NCI-H2171 (cell line): ENCODE measurements around the gene MT2A.
"Not testable (repeated sequence)": the region's sequence is repeated elsewhere in the genome, so short reads cannot be mapped to it uniquely, and the experiment has no call there.

Experiments
- DNase-seq: peaks from one replicate; lab custom pipeline; 2025; lab: John Stamatoyannopoulos, UW

MT2A gene

GRCh38 chr16:56621665-56622445 lies 13.5 kb downstream of the MT2A start:
- DNase-seq, result not testable (repeated sequence)

GRCh38 chr16:56623184-56623583 lies 14.8 kb downstream of the MT2A start:
- DNase-seq, result not testable (repeated sequence)

GRCh38 chr16:56623637-56624036 lies 15.3 kb downstream of the MT2A start:
- DNase-seq, result no peak

GRCh38 chr16:56625140-56625942 lies 17.0 kb downstream of the MT2A start, which contains the start of gene MT1E:
Gene MT1E (plus strand): TSS chr16:56625781. CDS start chr16:56625852, 71 bp downstream.
- DNase-seq, result no peak

DNA sequence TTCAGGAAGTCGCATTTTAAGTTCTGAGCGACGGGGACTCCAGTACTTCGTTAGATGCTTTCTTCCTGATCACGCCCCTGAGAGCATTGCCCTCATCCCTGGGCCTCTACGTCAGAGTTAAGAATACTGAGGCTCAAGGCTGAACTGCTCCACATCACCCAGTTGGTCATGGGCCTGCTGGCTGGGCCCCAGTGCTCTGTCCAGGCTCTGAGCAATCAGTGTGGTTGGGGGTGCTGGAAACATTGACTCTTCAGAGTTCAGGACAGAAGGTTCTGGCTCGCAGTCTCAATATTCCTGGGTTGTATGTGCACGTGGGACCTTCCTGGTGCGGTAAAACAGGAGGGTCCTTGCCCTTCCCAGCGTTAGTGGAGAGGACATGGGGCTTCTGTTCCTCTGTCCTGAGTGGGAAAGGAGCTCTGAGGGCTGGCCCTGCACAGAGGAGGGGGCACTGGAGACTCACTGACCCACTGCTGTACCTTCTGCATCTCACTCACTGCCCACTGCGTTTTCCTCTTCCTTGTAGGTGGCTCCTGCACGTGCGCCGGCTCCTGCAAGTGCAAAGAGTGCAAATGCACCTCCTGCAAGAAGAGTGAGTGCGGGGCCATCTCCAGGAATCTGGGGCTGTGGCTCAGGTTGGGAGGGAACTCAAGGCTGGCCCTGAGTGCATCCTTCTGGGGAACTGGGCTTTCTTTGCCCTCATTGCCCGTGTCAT lies 17.7 kb downstream of the MT2A start:
- DNase-seq, result no peak

GRCh38 chr16:56626685-56627084 lies 18.3 kb downstream of the MT2A start:
- DNase-seq, result no peak

DNA sequence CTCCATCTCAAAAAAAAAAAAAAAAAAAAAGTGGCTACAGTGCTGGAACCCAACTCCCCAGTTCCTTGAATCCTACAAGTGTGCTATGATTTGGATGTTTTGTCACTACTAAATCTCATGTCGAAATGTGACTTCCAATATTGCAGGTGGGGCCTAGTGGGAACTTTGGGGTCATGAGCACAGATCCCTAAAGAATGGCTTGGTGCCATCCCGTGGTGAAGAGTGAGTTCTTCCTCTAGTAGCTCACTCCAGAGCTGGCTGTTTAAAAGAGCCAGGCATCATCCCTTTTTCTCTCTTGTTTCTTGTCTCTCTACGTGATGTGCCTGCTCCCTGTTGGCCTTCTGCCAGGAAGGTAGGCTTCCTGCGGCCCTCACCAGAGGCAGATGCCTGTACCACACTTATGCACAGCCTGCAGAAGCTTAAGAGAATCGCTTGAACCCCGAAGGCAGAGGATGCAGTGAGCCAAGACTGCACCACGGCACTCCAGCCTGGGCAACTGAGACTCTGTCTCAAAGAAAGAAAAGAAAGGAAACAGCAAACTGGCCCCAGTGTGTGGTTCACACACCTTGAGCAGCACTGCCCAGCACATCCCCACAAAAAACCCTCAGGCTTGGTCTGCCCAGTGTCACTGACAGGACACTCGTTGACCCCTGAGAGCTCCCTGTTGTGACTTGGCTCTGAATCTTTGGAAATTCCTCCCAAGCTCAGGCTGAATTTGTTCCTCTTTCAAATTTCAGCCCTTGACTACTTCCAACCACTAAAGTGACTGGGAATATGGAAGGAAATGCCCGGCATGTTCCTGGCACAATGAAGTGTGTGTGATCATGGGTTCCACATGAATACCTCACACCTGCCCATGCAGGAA lies 20.3 kb downstream of the MT2A start:
- DNase-seq, result no peak

DNA sequence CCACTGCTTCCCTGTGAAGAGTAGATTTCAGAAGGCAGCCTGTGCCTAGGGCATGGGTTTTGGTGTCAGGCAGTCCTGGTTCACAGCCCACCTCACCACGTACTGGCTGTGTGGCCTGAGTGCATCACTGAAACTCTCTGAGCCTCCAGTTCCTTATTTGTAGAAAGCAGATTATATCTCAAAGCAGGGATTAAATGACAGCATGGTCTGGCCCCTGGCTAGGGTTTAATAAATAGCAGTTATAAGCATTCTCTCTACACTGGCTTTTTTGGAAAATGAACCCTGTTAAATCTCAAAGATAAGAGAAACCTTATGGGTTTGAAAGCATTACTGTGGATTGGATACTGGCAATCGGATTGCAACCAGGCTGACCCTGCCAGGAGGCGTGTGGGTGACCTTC lies 21.1 kb downstream of the MT2A start:
- no peak for DNase-seq

DNA sequence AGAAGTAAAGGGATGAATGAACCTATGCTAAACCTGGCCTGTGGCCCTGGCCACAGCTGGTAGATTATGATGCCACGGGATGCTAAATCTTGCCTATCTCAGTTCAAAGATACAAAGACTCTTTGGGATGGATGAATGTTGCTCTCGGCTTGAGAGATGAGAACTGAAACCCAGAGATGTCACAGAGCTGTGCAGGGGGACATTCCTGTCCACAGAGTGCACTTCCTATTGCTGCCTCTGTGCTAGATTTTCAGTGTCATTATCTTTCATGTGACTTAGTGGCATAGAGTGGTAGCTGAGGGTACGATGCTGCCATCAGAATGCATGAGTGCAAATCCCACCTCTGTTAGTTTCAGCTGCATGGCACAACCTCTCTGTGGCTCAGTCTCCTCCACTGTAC lies 21.8 kb downstream of the MT2A start:
- no peak for DNase-seq

GRCh38 chr16:56631197-56631596 lies 22.8 kb downstream of the MT2A start:
- no peak for DNase-seq

GRCh38 chr16:56631832-56632155 lies 23.4 kb downstream of the MT2A start:
- no peak for DNase-seq

DNA sequence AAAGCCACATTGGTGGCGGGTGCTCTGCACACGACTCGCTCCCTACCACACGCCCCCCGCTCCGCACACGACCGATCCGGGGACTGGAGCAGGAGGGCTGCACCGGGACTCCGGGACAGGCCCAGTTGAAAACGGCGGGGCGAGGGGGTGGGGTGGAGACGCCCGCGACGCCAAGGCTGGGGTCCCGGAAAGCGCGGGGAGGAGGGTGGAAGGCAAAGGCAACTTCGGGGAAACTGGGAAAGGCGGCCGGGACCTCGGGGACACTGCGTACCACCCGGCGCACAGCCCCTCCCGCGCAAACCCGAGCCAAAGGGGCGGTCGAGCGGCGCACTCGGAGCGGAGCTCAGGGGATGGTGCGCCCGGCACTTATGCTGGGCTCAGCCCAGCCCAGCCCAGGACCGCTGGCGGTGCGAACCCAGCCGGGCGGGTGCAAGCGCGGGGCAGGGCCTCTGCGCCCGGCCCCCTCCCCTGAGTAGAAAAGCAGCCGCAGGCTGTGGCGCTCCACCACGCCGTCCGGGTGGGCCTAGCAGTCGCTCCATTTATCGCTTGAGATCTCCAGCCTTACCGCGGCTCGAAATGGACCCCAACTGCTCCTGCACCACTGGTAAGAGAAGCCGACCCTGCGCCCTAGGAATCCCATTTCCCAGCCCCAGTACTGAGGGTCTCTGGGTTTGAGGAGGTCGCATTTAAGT lies 23.9 kb downstream of the MT2A start, which contains the start of gene MT1M:
MT1M (plus strand) TSS at position 504 of the 692 bp plus-strand sequence; CDS start at position 577, 73 bp downstream.
- no peak for DNase-seq

GRCh38 chr16:56632848-56633365 lies 24.5 kb downstream of the MT2A start:
- no peak for DNase-seq

- no peak for DNase-seq
These were observed 25.2 kb downstream of the MT2A start for GRCh38 chr16:56633535-56633934.

GRCh38 chr16:56634715-56635440 lies 26.5 kb downstream of the MT2A start:
- DNase-seq, result no peak

GRCh38 chr16:56635441-56635967 lies 27.1 kb downstream of the MT2A start:
- DNase-seq, result no peak

DNA sequence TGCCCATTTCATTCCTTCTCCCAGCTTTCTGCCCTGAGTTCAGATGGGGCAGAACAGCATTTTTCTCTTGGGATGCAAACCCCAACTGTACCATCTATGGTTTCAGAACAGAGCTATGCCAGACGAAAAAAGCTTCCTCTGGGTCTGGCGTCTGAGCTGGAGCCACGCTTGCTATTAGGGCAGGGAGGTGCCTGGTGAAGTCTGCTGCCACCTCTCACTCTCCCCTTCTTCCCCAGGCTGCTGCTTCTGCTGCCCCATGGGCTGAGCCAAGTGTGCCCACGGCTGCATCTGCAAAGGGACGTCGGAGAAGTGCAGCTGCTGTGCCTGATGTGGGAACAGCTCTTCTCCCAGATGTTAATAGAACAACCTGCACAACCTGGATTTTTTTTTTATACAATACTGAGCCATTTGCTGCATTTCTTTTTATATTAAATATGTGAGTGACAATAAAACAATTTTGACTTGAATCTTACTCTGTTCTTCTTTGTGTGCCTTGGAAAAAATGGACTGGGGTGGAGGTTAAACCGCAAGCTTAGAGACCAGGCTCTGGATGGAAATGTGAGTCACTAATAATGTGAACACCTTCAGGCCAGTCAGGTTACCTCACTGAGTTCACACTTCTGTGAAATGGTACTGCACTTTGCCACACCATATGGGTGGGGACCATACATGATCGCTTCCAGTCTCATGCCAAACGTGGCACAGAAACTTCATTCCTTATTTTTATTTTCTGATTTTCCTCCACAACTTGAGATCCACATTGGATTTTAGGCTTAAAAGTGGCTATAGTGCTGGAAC lies 28.4 kb downstream of the MT2A start:
- no peak for DNase-seq

DNA sequence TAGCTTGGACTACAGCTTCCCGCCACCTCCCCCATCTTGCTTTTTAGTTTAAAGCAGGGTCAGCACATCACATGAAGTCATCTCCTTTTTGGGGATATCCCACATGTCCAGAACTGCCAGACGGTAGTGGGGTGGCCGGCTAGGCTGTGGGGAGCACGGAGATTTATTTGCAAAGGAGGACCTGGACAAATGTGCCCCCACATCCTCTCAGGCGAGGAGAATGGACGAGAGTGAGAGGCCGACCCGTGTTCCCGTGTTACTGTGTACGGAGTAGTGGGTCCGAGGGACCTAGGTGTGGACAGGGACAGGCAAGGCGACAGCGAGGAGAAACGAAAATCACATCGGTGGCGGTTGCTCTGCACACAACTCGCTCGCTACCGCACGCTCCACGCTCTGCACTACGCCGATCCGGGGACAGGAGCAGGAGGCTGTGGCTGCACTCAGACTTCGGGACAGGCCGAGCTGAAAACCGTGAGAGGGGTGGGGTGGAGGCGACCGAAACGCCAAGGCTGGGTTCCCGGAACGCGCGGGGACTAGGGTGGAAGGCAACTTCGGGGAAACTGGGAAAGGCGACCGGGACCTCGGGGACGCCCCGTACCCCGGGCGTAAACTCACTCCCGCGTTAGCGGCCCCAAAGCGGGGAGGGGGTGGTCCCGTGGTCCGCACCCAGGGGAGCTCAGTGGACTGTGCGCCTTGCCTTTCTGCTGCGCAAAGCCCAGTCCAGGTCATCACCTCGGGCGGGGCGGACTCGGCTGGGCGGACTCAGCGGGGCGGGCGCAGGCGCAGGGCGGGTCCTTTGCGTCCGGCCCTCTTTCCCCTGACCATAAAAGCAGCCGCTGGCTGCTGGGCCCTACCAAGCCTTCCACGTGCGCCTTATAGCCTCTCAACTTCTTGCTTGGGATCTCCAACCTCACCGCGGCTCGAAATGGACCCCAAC lies 29.7 kb downstream of the MT2A start, which contains the start of gene MT1A:
MT1A (plus strand) TSS at position 853 of the 937 bp plus-strand sequence; CDS start at position 926, 73 bp downstream.
- DNase-seq, result no peak
